GM23338 (cell line): ENCODE data around the gene CCDC175. TPM values are rescaled to one million over a fixed set of nuclear protein-coding genes. Genes with fewer than 3 reads are reported as not detected.

Experiments used
- ATAC-seq: fragments of 200-7000 bp; cut with Tn5 transposase; 3 replicates; pipeline ENCODE4 v1.9.1; 2020
- DNase-seq: peaks from one replicate; pipeline ENCODE4 v3.0.0-alpha.2; 2015; ENCODE audit warnings: low spot score
- H2AFZ ChIP-seq: fragments of 200-600 bp; sonication (generic); 2 replicates; pipeline ENCODE4 v1.8.0; 2016; ENCODE audit warnings: antibody characterized with exemption, mild to moderate bottlenecking, moderate library complexity
- H3F3A ChIP-seq: fragments of 200-600 bp; sonication (generic); replicated peaks from 2 replicates; pipeline ENCODE4 v1.8.0; 2017; ENCODE audit warnings: antibody characterized with exemption, mixed run types, low read depth
- H3K27ac ChIP-seq: fragments of 200-600 bp; sonication (generic); 2 replicates; pipeline ENCODE4 v1.6.1; 2016; ENCODE audit warnings: low read depth
- H3K27me3 ChIP-seq: fragments of 200-600 bp; sonication (generic); 2 replicates; pipeline ENCODE4 v1.8.0; 2016; ENCODE audit warnings: mild to moderate bottlenecking, mixed run types, moderate library complexity; ENCODE audit not compliant: insufficient read depth
- H3K36me3 ChIP-seq: fragments of 200-600 bp; sonication (generic); 2 replicates; pipeline ENCODE4 v1.8.0; 2016; ENCODE audit warnings: mild to moderate bottlenecking; ENCODE audit not compliant: insufficient read depth
- H3K4me1 ChIP-seq: fragments of 200-600 bp; sonication (generic); 2 replicates; pipeline ENCODE4 v1.8.0; 2016; ENCODE audit warnings: mild to moderate bottlenecking, moderate library complexity; ENCODE audit not compliant: insufficient read depth
- H3K4me2 ChIP-seq: fragments of 200-600 bp; sonication (generic); 2 replicates; pipeline ENCODE4 v1.7.1; 2017; ENCODE audit warnings: mixed run types
- H3K4me3 ChIP-seq: fragments of 200-600 bp; sonication (generic); 2 replicates; pipeline ENCODE4 v1.6.1; 2016; ENCODE audit warnings: mixed run types
- H3K79me2 ChIP-seq: fragments of 200-600 bp; sonication (generic); replicated peaks from 2 replicates; pipeline ENCODE4 v1.8.0; 2017; ENCODE audit warnings: mild to moderate bottlenecking; ENCODE audit not compliant: insufficient read depth
- H3K9me2 ChIP-seq: fragments of 200-600 bp; sonication (generic); 2 replicates; pipeline ENCODE4 v1.8.0; 2017; ENCODE audit not compliant: insufficient read depth
- H4K20me1 ChIP-seq: fragments of 200-600 bp; sonication (generic); replicated peaks from 2 replicates; pipeline ENCODE4 v1.8.0; 2017; ENCODE audit warnings: mild to moderate bottlenecking; ENCODE audit not compliant: insufficient read depth
- H3K27ac Mint-ChIP-seq: 2 replicates; pipeline ENCODE4 v1.8.0; 2020; ENCODE audit warnings: inconsistent platforms, mild to moderate bottlenecking, moderate library complexity, mixed read lengths
- H3K27me3 Mint-ChIP-seq: 3 replicates; pipeline ENCODE4 v1.8.0; 2022; ENCODE audit warnings: low read depth, mild to moderate bottlenecking, moderate library complexity, mixed read lengths, inconsistent platforms; ENCODE audit not compliant: insufficient read depth, poor library complexity
- H3K36me3 Mint-ChIP-seq: 3 replicates; pipeline ENCODE4 v1.8.0; 2021; ENCODE audit warnings: low read depth, mild to moderate bottlenecking, inconsistent platforms, moderate library complexity, mixed read lengths
- H3K4me1 Mint-ChIP-seq: 3 replicates; pipeline ENCODE4 v1.8.0; 2020; ENCODE audit warnings: mild to moderate bottlenecking, inconsistent platforms, mixed read lengths
- H3K4me3 Mint-ChIP-seq: 3 replicates; pipeline ENCODE4 v1.8.0; 2021; ENCODE audit warnings: moderate library complexity, mild to moderate bottlenecking, inconsistent platforms, mixed read lengths
- H3K9me3 Mint-ChIP-seq: 3 replicates; pipeline ENCODE4 v1.8.0; 2020; ENCODE audit warnings: moderate library complexity, mild to moderate bottlenecking, inconsistent platforms, mixed read lengths
- CREB1 ChIP-seq: fragments of 250-450 bp; sonication (Bioruptor Pico); IDR thresholded peaks from 2 replicates; pipeline ENCODE4 v1.5.0; 2020; ENCODE audit warnings: low read depth, mild to moderate bottlenecking, moderate library complexity
- CTCF ChIP-seq, 2 experiments: fragments of 200-600 bp in 1 of 2; sonication (generic) in 1 of 2; conservative IDR thresholded peaks; 2 replicates each; pipeline versions ENCODE4 v1.5.1 to v1.6.1; 2016 to 2017; ENCODE audit warnings: antibody characterized with exemption in 2 of 2, low read depth in 2 of 2, mild to moderate bottlenecking in 2 of 2, moderate library complexity in 1 of 2
- ETS1 ChIP-seq: IDR thresholded peaks from 2 replicates; pipeline ENCODE4 v1.6.1; 2016; ENCODE audit warnings: antibody characterized with exemption
- EZH2 ChIP-seq: fragments of 200-600 bp; sonication (generic); IDR thresholded peaks from one replicate; pipeline ENCODE4 v1.8.0; 2017; ENCODE audit warnings: antibody characterized with exemption, mild to moderate bottlenecking, low read depth; ENCODE audit not compliant: unreplicated experiment
- EZH2phosphoT487 ChIP-seq: fragments of 200-600 bp; sonication (generic); IDR thresholded peaks from one replicate; pipeline ENCODE4 v1.8.1; 2018; ENCODE audit warnings: antibody characterized with exemption; ENCODE audit not compliant: unreplicated experiment
- JUNB ChIP-seq: IDR thresholded peaks from one replicate; pipeline ENCODE4 v1.6.1; 2016; ENCODE audit warnings: antibody characterized with exemption; ENCODE audit not compliant: unreplicated experiment
- NANOG ChIP-seq: IDR thresholded peaks from 2 replicates; pipeline ENCODE4 v1.6.1; 2016; ENCODE audit warnings: antibody characterized with exemption, borderline replicate concordance
- POLR2AphosphoS5 ChIP-seq: IDR thresholded peaks from 2 replicates; pipeline ENCODE4 v1.6.1; 2016; ENCODE audit warnings: antibody characterized with exemption, low read depth
- REST ChIP-seq: IDR thresholded peaks from one replicate; pipeline ENCODE4 v1.6.1; 2018; ENCODE audit warnings: antibody characterized with exemption; ENCODE audit not compliant: unreplicated experiment
- STAT1 ChIP-seq: IDR thresholded peaks from one replicate; pipeline ENCODE4 v1.6.1; 2016; ENCODE audit warnings: antibody characterized with exemption; ENCODE audit not compliant: unreplicated experiment
- ZNF114 ChIP-seq: fragments of 250-450 bp; sonication (Bioruptor Pico); IDR thresholded peaks from 2 replicates; pipeline ENCODE4 v1.5.0; 2020; ENCODE audit warnings: mild to moderate bottlenecking, moderate library complexity
- ZNF331 ChIP-seq: fragments of 250-450 bp; sonication (Bioruptor Pico); IDR thresholded peaks from 2 replicates; pipeline ENCODE4 v1.5.0; 2020; ENCODE audit warnings: low read depth, mild to moderate bottlenecking, moderate library complexity
- polyA plus RNA-seq: library from polyadenylated mRNA; unstranded; fragments of >200 nt; fragmentation: Nextera tagmentation; extraction: Ambion mirVana; gene quantifications from 2 replicates; pipeline ENCODE4 v1.2.1, GENCODE V29; 2016
- total RNA-seq: library from RNA; depleted of rRNA; stranded (reverse); fragments of >200 nt; shearing (Covaris generic); gene quantifications from 2 replicates; pipeline ENCODE4 v1.2.3, GENCODE V29; 2014

The CCDC175 gene
- total and polyA plus RNA-seq, 2 experiments from 2014 or later, result 0.50 TPM; not detected in 1

GRCh38 chr14:59547310-59547709, 29.3 kb downstream of the CCDC175 start:
- H4K20me1 ChIP-seq, result no peaks in the 10 kb centered on the region
- H3K79me2 ChIP-seq, result no peaks in the 10 kb centered on the region
- peaks cover 18% of the 10 kb centered on the region for H3K9me3 Mint-ChIP-seq
- no peaks in the 10 kb centered on the region for H3F3A ChIP-seq
- H3K27me3 ChIP-seq, result no peaks in the 10 kb centered on the region
- H3K4me2 ChIP-seq, result no peak overlapping the region
- TF ChIP-seq POLR2AphosphoS5, result no peak
- no peak for TF ChIP-seq CTCF (conservative IDR thresholded peaks at IDR 0.05; ENCODE audit: low read depth in 2 of 2)
- H3K4me1 Mint-ChIP-seq, result no peaks in the 10 kb centered on the region
- no peak overlapping the region for H3K4me3 Mint-ChIP-seq
- no peaks in the 10 kb centered on the region for H3K9me2 ChIP-seq
- peaks cover 16% of the 10 kb centered on the region; the same call in 2 of the 3 replicates for H3K36me3 Mint-ChIP-seq
- peaks cover 4% of the 10 kb centered on the region; the same call in 1 of the 2 replicates for H3K36me3 ChIP-seq
- no peak overlapping the region for H2AFZ ChIP-seq
- no peak overlapping the region for H3K4me3 ChIP-seq
- DNase-seq (no peak), ATAC-seq (no peak)
- no peak overlapping the region for H3K27ac ChIP-seq
- no peak overlapping the region for H3K27ac Mint-ChIP-seq
- H3K4me1 ChIP-seq, result no peaks in the 10 kb centered on the region
- H3K27me3 Mint-ChIP-seq, result no peaks in the 10 kb centered on the region

GRCh38 chr14:59543873-59544272, 32.7 kb downstream of the CCDC175 start:
- no peak for DNase-seq
- Histone ChIP-seq H3K79me2 (no peaks in the 10 kb centered on the region), H3K4me1 (no peaks in the 10 kb centered on the region), H3K27ac (no peak overlapping the region), H3K36me3 (no peaks in the 10 kb centered on the region), H3K4me2 (no peak overlapping the region), H3F3A (no peaks in the 10 kb centered on the region), H3K4me3 (no peak overlapping the region), H3K27me3 (no peaks in the 10 kb centered on the region), H4K20me1 (no peaks in the 10 kb centered on the region), H3K9me2 (no peaks in the 10 kb centered on the region), H2AFZ (no peak overlapping the region)
- Mint-ChIP-seq H3K36me3 (no peaks in the 10 kb centered on the region), H3K9me3 (no peaks in the 10 kb centered on the region), H3K4me3 (no peak overlapping the region), H3K27ac (no peak overlapping the region), H3K27me3 (no peaks in the 10 kb centered on the region), H3K4me1 (peaks cover 6% of the 10 kb centered on the region; the same call in 2 of the 3 replicates)
- no peak for ATAC-seq
- TF ChIP-seq CREB1 (CRISPR knock-in tag), result no peak
- no peak for TF ChIP-seq CTCF (conservative IDR thresholded peaks at IDR 0.05; ENCODE audit: low read depth in 2 of 2)
- TF ChIP-seq NANOG, result no peak
- no peak for TF ChIP-seq ZNF114
- no peak for TF ChIP-seq ZNF331
- no peak for TF ChIP-seq POLR2AphosphoS5
- no peak for TF ChIP-seq EZH2phosphoT487
- no peak for TF ChIP-seq STAT1
- TF ChIP-seq ETS1, result no peak
- TF ChIP-seq JUNB, result no peak
- no peak for TF ChIP-seq REST
- TF ChIP-seq EZH2, result no peak
